NB4 (cell line): ENCODE results near the gene TMPRSS11E.
"Not testable (repeated sequence)": the region's sequence is repeated elsewhere in the genome, so short reads cannot be mapped to it uniquely, and the experiment has no call there.

Experiments used
- POLR2A ChIP-seq: IDR thresholded peaks from 2 replicates; pipeline ENCODE4 v1.6.1; 2011; ENCODE audit warnings: mild to moderate bottlenecking; ENCODE audit not compliant: insufficient read length; ENCODE audit errors: extremely low read depth
- TF ChIP-seq, protein P1 (sequence below): IDR thresholded peaks from one replicate; pipeline ENCODE4 v1.5.1; 2012; ENCODE audit warnings: low read depth, low read length

- TF ChIP-seq, protein P1, sequence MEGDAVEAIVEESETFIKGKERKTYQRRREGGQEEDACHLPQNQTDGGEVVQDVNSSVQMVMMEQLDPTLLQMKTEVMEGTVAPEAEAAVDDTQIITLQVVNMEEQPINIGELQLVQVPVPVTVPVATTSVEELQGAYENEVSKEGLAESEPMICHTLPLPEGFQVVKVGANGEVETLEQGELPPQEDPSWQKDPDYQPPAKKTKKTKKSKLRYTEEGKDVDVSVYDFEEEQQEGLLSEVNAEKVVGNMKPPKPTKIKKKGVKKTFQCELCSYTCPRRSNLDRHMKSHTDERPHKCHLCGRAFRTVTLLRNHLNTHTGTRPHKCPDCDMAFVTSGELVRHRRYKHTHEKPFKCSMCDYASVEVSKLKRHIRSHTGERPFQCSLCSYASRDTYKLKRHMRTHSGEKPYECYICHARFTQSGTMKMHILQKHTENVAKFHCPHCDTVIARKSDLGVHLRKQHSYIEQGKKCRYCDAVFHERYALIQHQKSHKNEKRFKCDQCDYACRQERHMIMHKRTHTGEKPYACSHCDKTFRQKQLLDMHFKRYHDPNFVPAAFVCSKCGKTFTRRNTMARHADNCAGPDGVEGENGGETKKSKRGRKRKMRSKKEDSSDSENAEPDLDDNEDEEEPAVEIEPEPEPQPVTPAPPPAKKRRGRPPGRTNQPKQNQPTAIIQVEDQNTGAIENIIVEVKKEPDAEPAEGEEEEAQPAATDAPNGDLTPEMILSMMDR, result not testable (repeated sequence)
- not testable (repeated sequence) for TF ChIP-seq POLR2A
Observed at GRCh38 chr4:68542742-68543141, 95.5 kb downstream of the TMPRSS11E start.
